Activated CD8-positive, alpha-beta T cell treated with anti-CD3 and anti-CD28 coated beads, Interleukin-2, amount 10 ng/mL, durations not matched to agents 7 days and 5 days (primary cell): ENCODE results near the gene SPSB1. TPM values are rescaled to one million over a fixed set of nuclear protein-coding genes. Genes with fewer than 3 reads are reported as not detected.
A peak's percentile ranks its signal among the peaks of the same experiment; 100 is the strongest.

Experiments
- ATAC-seq: fragments of 150-1000 bp; cut with Tn5 transposase; one replicate; pipeline ENCODE4 v1.10.0; 2021; ENCODE audit warnings: moderate library complexity
- CTCF ChIA-PET: fragments of 350-600 bp; sonication (Branson Sonifier 250); formaldehyde crosslinking; loops from one replicate; lab custom pipeline; 2021; ENCODE audit warnings: antibody characterized with exemption; lab: Charles Lee
- POLR2A ChIA-PET: fragments of 350-600 bp; sonication (Branson Sonifier 250); formaldehyde crosslinking; loops from one replicate; lab custom pipeline; 2021; ENCODE audit warnings: antibody characterized with exemption; lab: Charles Lee
- DNase-seq: peaks from one replicate; pipeline ENCODE4 v3.0.0-alpha.2; 2020
- H3K27ac Mint-ChIP-seq: one replicate; pipeline ENCODE4 v1.8.0; 2021; ENCODE audit warnings: mild to moderate bottlenecking, mixed read lengths
- H3K27me3 Mint-ChIP-seq: one replicate; pipeline ENCODE4 v1.8.0; 2021; ENCODE audit warnings: low read depth, mixed read lengths
- H3K36me3 Mint-ChIP-seq: one replicate; pipeline ENCODE4 v1.8.0; 2021; ENCODE audit warnings: low read depth, mixed read lengths
- H3K4me1 Mint-ChIP-seq: one replicate; pipeline ENCODE4 v1.8.0; 2021; ENCODE audit warnings: low read depth, mixed read lengths
- H3K4me3 Mint-ChIP-seq: one replicate; pipeline ENCODE4 v1.8.0; 2021; ENCODE audit warnings: mild to moderate bottlenecking, mixed read lengths
- H3K9me3 Mint-ChIP-seq: one replicate; pipeline ENCODE4 v1.8.0; 2022; ENCODE audit warnings: mixed read lengths; ENCODE audit not compliant: insufficient read depth
- total RNA-seq, 2 experiments: library from RNA; stranded (reverse); gene quantifications; one replicate each; pipeline ENCODE4 v1.2.3, GENCODE V29; 2021

SPSB1 gene
- total RNA-seq = 1 to 10 TPM; 1.1 TPM

DNA sequence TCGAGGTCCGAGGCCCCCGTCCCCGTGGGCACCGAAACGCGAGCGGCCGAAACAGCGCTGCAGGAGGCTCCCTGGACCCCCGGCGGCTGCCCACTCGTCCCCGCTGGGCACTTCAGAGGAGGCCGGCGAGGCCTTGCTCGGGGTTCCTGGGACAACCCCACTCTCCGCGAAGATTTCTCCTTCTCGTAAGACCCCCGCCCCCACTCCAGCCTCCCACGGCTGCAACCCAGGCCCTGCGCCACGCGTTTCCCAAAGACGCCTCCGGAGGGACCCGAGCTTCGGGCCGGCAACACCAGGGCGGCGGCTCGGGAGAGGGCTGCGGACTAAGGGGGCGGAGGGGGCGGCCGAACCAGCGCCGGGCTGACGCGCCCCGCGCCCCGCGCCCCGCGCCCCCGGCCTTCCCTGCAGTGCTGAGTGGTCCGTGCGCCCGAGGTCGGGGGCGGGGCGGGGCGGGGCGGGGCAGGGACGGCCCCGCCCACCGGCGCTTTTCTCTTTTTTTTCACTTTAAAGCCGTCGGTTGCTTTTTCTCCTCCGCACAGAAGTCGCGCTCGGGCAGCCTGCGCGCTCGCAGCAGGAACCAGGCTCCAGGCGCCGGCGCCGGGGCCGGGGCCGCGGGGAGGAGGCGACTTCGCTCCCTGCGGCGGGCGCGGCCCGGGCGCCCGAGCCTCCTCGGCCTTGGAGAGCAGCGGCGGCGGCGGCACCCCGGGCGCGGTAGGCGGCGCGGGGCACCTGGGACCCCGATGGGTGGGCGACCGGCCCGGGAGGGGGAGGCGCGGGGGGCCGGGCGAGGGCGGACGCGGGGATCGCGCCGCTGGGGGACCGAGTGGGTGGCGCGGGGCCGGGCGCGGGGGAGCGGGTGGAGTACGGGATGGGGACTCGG lies at the start of gene SPSB1:
TSS of gene SPSB1 (plus strand) at position 534 of the 880 bp plus-strand sequence. CDS start 62,998 bp downstream, outside the sequence.
- Mint-ChIP-seq H3K4me1 (no peaks in the 10 kb centered on the region), H3K4me3 (peak within 1 kb of the TSS; percentile 51), H3K27ac (no peak within 1 kb of the TSS), H3K9me3 (peaks cover 14% of the 10 kb centered on the region), H3K27me3 (peaks cover 11% of the 10 kb centered on the region), H3K36me3 (peaks cover 2% of the 10 kb centered on the region)
- DNase-seq (peak; percentile 72), ATAC-seq (peak; percentile 76)
- POLR2A ChIA-PET = interaction anchor here (1.0 kb wide), 1 partner anchor 17 kb away, joined by 3 read pairs; no protein-coding TSS in a partner anchor
- CTCF ChIA-PET = interaction anchor here (1.0 to 4.0 kb wide), 2 partner anchors 164 to 198 kb away, joined by 7 to 89 read pairs; no protein-coding TSS in a partner anchor

DNA sequence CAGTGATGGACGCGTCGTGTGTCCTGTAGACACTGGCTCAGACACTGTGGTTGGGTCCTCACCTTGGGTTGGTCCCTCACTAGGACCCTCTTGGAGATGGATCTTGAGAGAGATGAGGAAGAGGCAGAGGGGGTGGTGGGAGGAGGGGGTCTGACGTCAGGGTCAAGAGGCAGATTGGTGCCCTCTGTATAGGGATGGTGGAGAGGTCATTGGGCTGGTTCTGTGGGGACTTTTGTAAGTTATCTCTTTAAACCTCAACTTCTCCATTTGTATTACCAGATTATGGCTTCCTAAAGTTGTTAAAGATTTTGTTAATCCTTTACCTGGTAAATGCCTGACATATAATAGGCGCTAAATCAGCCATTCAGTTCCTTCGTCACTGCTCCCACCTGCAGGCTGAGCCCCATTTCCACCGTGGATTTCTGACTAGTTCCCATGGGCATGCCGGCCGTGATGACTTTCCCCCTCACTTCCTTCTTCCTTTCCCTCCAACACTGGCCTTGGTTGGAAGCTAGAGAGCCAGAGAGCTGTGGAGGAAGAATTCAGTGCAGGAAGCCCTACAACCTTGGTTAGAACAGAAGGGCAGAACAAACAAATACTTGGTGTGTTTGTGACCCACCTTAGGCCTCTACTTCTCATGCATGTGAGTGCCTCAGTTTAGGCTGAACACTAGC lies 49.5 kb upstream of the SPSB1 start:
- Mint-ChIP-seq H3K4me1 (peaks cover 61% of the 10 kb centered on the region), H3K27me3 (no peaks in the 10 kb centered on the region), H3K4me3 (no peak overlapping the region), H3K9me3 (no peaks in the 10 kb centered on the region), H3K36me3 (no peaks in the 10 kb centered on the region), H3K27ac (no peak overlapping the region)
- ChIA-PET POLR2A (interaction anchor here (2.9 kb wide), 1 partner anchor 8 kb away, joined by 17 read pairs; the partner anchor contains the start of gene H6PD), CTCF (interaction anchor here (0.7 to 1.7 kb wide), 3 partner anchors 8 to 10 kb away, joined by 3 to 4 read pairs (median 3); partner anchors contain the start of gene H6PD)
- no peak for ATAC-seq
- DNase-seq = no peak

DNA sequence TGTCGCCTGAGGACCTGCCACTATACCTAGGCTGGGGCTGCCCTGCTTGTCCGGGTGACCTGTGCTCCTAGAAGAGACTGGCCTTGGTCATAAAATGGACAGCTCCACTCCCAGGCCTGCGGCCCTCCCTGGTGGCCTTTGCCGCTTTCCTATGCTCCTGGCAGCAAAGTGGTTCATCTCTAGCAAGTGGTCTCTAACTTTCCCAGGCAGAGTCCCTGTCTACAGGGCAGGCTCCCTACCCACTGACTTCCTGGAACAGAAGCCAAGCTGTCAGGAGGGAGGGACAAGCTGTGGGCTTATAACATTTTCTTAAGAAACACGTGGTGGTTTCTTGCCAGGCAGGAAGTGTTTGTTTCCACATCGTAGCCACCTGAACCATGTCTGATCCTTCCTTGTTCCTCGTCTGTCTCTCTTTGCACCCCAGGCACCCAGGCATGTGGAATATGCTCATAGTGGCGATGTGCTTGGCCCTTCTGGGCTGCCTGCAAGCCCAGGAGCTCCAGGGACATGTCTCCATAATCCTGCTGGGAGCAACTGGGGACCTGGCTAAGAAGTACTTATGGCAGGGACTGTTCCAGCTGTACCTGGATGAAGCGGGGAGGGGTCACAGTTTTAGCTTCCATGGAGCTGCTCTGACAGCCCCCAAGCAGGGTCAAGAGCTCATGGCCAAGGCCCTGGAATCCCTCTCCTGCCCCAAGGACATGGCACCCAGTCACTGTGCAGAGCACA lies 48.0 kb upstream of the SPSB1 start:
- DNase-seq = peak; percentile 42
- peak overlapping the region; percentile 26 for H3K27ac Mint-ChIP-seq
- peaks cover 50% of the 10 kb centered on the region for H3K4me1 Mint-ChIP-seq
- no peaks in the 10 kb centered on the region for H3K36me3 Mint-ChIP-seq
- H3K9me3 Mint-ChIP-seq = no peaks in the 10 kb centered on the region
- peak overlapping the region; percentile 32 for H3K4me3 Mint-ChIP-seq
- no peaks in the 10 kb centered on the region for H3K27me3 Mint-ChIP-seq
- ChIA-PET CTCF (interaction anchor here (0.8 to 1.7 kb wide), 9 partner anchors 9 to 251 kb away, joined by 3 to 10 read pairs (median 4); no protein-coding TSS in a partner anchor), POLR2A (interaction anchor here (2.9 kb wide), 1 partner anchor 10 kb away, joined by 17 read pairs; the partner anchor contains the start of gene H6PD)
- ATAC-seq = peak; percentile 34

DNA sequence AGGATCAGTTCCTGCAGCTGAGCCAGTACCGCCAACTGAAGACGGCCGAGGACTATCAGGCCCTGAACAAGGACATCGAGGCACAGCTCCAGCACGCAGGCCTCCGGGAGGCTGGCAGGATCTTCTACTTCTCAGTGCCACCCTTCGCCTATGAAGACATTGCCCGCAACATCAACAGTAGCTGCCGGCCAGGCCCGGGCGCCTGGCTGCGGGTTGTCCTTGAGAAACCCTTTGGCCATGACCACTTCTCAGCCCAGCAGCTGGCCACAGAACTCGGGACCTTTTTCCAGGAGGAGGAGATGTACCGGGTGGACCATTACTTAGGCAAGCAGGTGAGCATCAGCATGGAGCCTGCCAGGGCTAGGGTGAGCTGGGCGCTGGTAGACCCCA lies 47.5 kb upstream of the SPSB1 start:
- no peak for DNase-seq
- POLR2A ChIA-PET = interaction anchor here (2.9 kb wide), 1 partner anchor 10 kb away, joined by 17 read pairs; the partner anchor contains the start of gene H6PD
- no peaks in the 10 kb centered on the region for H3K27me3 Mint-ChIP-seq
- no peaks in the 10 kb centered on the region for H3K36me3 Mint-ChIP-seq
- H3K4me1 Mint-ChIP-seq = peaks cover 45% of the 10 kb centered on the region
- H3K27ac Mint-ChIP-seq = no peak overlapping the region
- CTCF ChIA-PET = interaction anchor here (1.1 to 1.7 kb wide), 7 partner anchors 10 to 135 kb away, joined by 4 to 10 read pairs (median 4); no protein-coding TSS in a partner anchor
- ATAC-seq = no peak
- no peaks in the 10 kb centered on the region for H3K9me3 Mint-ChIP-seq
- H3K4me3 Mint-ChIP-seq = no peak overlapping the region

DNA sequence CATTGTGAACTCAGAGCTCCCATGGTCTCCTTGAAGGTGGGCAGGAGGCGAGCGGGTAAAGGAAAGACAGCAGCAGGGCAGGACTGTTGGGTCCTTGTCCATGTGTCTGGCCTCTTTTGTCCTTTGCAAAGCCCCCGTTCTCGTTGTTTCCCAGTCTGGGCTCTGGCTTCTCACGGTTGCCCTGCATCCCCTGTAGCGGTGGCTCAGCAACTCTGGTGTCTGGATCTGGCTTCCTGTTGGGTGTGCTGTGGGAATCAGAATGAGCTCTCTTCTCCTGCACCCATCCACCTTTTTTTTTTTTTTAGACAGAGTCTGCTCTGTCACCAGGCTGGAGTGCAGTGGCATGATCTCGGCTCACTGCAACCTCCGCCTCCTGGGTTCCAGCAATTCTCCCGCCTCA lies 47.0 kb upstream of the SPSB1 start:
- Mint-ChIP-seq H3K9me3 (no peaks in the 10 kb centered on the region), H3K27me3 (no peaks in the 10 kb centered on the region), H3K27ac (no peak overlapping the region), H3K4me3 (no peak overlapping the region), H3K36me3 (no peaks in the 10 kb centered on the region), H3K4me1 (peaks cover 40% of the 10 kb centered on the region)
- ChIA-PET CTCF (interaction anchor here (0.6 to 1.7 kb wide), 5 partner anchors 9 to 135 kb away, joined by 3 to 5 read pairs (median 4); no protein-coding TSS in a partner anchor), POLR2A (interaction anchor here (2.9 kb wide), 1 partner anchor 11 kb away, joined by 17 read pairs; the partner anchor contains the start of gene H6PD)
- no peak for ATAC-seq
- no peak for DNase-seq

DNA sequence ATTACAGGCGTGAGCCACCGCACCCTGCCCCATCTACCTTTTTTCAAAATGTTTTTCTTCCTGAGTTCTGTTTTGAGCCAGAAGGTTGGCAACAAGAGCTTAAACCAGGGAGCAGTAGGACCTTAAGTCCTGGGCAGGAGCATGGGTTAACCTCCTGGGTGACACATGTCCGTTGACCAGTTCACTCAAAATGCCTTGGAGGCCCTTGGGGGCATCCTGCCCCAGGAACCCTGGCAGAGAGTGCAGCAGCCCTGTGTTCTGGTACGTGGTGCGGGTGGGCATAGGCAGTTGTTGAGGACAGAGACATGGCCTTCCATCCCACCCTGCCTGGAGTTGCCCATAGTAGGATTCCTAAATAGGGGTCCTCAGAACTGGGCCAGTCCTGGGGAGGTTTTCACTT lies 46.5 kb upstream of the SPSB1 start:
- Mint-ChIP-seq H3K36me3 (no peaks in the 10 kb centered on the region), H3K27me3 (no peaks in the 10 kb centered on the region), H3K4me1 (peaks cover 37% of the 10 kb centered on the region), H3K27ac (no peak overlapping the region), H3K9me3 (no peaks in the 10 kb centered on the region), H3K4me3 (no peak overlapping the region)
- ChIA-PET POLR2A (interaction anchor here (2.9 kb wide), 1 partner anchor 11 kb away, joined by 17 read pairs; the partner anchor contains the start of gene H6PD), CTCF (interaction anchor here (0.6 kb wide), 1 partner anchor 111 kb away, joined by 3 read pairs; no protein-coding TSS in a partner anchor)
- no peak for DNase-seq
- no peak for ATAC-seq

DNA sequence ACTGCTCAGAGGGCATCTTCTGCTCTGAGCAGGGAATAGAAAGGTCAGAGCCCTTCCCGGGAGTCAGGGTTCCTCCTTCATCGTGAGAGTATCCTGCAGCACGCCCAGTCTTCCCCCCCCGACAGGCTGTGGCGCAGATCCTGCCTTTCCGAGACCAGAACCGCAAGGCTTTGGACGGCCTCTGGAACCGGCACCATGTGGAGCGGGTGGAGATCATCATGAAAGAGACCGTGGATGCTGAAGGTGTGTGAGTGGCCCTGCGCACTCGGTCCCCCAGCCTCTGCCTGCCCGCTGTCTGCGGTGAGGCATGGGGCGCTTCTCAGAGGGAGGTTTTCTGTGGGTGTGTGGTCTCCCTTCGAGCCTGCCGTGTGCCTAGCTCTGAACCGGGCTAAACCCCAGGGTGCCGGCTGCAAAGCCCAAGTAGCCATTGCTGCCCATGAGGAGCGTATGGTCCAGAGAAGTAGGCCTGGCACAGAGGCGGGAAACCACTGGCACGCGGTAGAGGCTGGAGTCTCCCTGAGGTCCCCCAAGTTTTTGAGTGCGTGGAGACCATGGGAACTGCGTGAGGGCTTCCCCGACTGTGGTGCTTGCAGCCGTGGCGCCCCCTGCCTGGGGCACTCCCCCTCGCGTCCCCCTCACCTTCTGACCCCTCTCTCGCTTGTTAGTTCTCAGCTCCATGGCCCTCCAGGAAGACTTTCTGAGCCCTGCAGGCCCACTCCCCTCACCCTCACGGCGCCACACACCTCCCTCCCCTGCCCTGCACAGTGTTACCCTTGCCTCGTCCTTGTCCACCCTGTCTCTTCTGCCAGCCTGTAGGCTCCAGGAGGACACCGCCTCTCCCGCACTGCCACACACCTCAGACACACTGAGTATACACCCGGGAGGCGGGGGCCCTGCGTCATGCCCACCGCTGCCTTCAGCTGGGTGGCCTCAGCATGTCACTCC lies 45.6 kb upstream of the SPSB1 start:
- H3K4me3 Mint-ChIP-seq = no peak overlapping the region

DNA sequence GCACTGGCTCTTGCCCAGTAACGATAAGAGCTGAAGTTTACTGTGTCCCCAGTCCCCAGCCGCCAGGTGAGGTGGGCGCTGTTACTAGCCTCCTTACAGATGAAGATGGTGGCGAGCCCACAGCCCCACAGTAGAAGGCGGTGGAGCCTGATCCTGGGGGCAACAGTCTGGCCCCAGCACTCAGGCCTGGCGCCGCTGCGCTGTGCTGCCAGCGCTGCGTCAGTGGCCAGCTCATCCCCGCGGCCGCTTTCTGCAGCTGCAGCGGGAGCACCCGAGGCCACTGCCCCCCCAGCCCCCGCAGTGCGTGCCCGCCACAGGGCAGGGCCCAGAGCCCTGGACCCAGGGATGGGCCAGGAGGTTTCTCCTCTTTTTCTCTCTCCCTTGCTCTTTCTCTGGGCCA lies 44.8 kb upstream of the SPSB1 start:
- ATAC-seq = no peak
- Mint-ChIP-seq H3K36me3 (no peaks in the 10 kb centered on the region), H3K4me3 (no peak overlapping the region), H3K4me1 (peaks cover 29% of the 10 kb centered on the region), H3K27me3 (no peaks in the 10 kb centered on the region), H3K27ac (no peak overlapping the region), H3K9me3 (no peaks in the 10 kb centered on the region)
- CTCF ChIA-PET = interaction anchor here (0.6 kb wide), 1 partner anchor 113 kb away, joined by 3 read pairs; no protein-coding TSS in a partner anchor
- POLR2A ChIA-PET = no interaction called here
- no peak for DNase-seq

More for the DNA sequence above, 45.6 kb upstream of the SPSB1 start:
- ChIA-PET CTCF (no interaction called here), POLR2A (no interaction called here)
- Mint-ChIP-seq H3K9me3 (no peaks in the 10 kb centered on the region), H3K36me3 (no peaks in the 10 kb centered on the region), H3K4me1 (peaks cover 32% of the 10 kb centered on the region), H3K27ac (no peak overlapping the region), H3K27me3 (no peaks in the 10 kb centered on the region)
- ATAC-seq (no peak), DNase-seq (no peak)

DNA sequence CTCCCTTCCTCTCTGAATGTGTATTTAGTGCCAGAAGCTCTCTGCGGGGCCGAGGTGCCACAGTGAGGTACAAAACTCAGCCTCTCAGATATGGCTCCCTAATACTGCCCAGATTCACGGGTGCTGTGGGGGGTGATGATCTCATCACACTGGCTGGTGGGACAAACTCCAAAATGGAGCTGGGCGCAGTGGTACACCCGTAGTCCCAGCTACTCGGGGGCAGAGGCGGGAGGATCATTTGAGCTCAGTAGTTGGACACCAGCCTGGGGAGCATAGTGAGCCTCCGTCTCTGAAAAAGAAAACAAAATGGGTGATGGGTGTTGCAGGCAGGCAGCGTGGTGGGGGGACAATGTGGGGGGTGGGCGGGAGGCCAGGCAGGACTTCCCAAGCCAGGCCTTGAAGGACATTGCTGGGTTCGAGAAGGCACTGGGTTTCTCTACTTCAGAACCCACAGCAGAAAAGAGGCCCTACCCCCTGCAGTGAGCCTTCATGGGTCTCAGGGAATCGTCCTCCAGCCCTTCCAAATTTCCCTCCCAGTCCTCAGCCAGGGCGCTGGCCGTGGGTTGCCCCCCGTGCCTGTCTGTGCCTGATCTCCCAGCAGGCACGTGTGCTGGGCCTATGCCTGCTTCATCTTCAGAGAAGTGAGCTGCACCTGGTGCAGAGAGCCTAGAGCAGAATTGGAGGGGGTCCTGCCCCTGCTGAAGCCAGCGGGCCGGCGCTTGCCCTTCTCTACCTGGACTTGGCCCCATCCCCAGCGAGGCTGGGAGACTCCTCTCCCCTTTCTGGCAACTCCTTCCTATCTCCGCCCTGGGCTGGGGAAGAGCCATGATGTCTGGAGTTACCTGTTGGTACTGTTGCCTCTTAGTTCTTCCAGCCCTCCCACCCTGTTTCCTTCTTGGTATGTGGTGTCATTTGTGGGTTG lies 44.1 kb upstream of the SPSB1 start:
- no peak overlapping the region for H3K4me3 Mint-ChIP-seq
- DNase-seq = no peak
- H3K4me1 Mint-ChIP-seq = peaks cover 22% of the 10 kb centered on the region
- ChIA-PET POLR2A (no interaction called here), CTCF (interaction anchor here (0.6 to 3.3 kb wide), 9 partner anchors 9 to 138 kb away, joined by 3 to 18 read pairs (median 6); partner anchors contain the start of gene H6PD)
- H3K9me3 Mint-ChIP-seq = no peaks in the 10 kb centered on the region
- H3K36me3 Mint-ChIP-seq = no peaks in the 10 kb centered on the region
- H3K27ac Mint-ChIP-seq = no peak overlapping the region
- H3K27me3 Mint-ChIP-seq = no peaks in the 10 kb centered on the region
- no peak for ATAC-seq
